Measurements from ENCODE around the gene CFAP157.

- TF ChIP-seq CTCF (IDR thresholded peaks at IDR 0.05) (no peak), POLR2A (IDR thresholded peaks at IDR 0.05) (no peak)
Observed at GRCh38 chr9:127731938-127732337, 25.1 kb downstream of the CFAP157 start.

All from stomach (tissue), 4 donors.